GM18526 (cell line): Measurements from ENCODE around the gene COPS4.

Experiments used
- POLR2A ChIP-seq: IDR thresholded peaks from 3 replicates; pipeline ENCODE4 v1.6.1; 2011; ENCODE audit not compliant: insufficient read length; ENCODE audit errors: extremely low read depth

COPS4 gene

GRCh38 chr4:83075311-83076095 lies 40.5 kb downstream of the COPS4 start:
- no peak for TF ChIP-seq POLR2A

GRCh38 chr4:83080561-83080960 lies 45.6 kb downstream of the COPS4 start:
- TF ChIP-seq POLR2A, result no peak

- TF ChIP-seq POLR2A, result no peak
Observed at GRCh38 chr4:83082777-83083176, 47.8 kb downstream of the COPS4 start.

- no peak for TF ChIP-seq POLR2A
Observed at GRCh38 chr4:83083925-83084475, 49.0 kb downstream of the COPS4 start.

GRCh38 chr4:83089410-83090157 lies 54.6 kb downstream of the COPS4 start:
- no peak for TF ChIP-seq POLR2A

GRCh38 chr4:83093060-83093640 lies 58.2 kb downstream of the COPS4 start:
- TF ChIP-seq POLR2A, result no peak

GRCh38 chr4:83096397-83096796 lies 61.4 kb downstream of the COPS4 start:
- TF ChIP-seq POLR2A, result no peak

GRCh38 chr4:83104991-83105390 lies 70.0 kb downstream of the COPS4 start:
- no peak for TF ChIP-seq POLR2A

- TF ChIP-seq POLR2A, result no peak
Observed at GRCh38 chr4:83107631-83108030, 72.6 kb downstream of the COPS4 start.

- no peak for TF ChIP-seq POLR2A
Observed at GRCh38 chr4:83108101-83108861, 73.3 kb downstream of the COPS4 start.

GRCh38 chr4:83109480-83110222 lies 74.7 kb downstream of the COPS4 start:
- TF ChIP-seq POLR2A, result no peak

- peak; percentile 26 for TF ChIP-seq POLR2A
Observed at GRCh38 chr4:83110223-83110945, 75.4 kb downstream of the COPS4 start.

- TF ChIP-seq POLR2A, result no peak
Observed at GRCh38 chr4:83110970-83111750, 76.2 kb downstream of the COPS4 start.
